ES-I3 (cell line): ENCODE results near the gene RRAD.

Experiments used
- H3K36me3 ChIP-seq: 2 replicates; pipeline ENCODE4 v1.6.1; 2013; ENCODE audit warnings: mild to moderate bottlenecking, low read length, control low read depth, moderate library complexity; ENCODE audit not compliant: insufficient read depth
- H3K4me1 ChIP-seq: 2 replicates; pipeline ENCODE4 v1.6.1; 2013; ENCODE audit warnings: mild to moderate bottlenecking, control low read depth, low read length; ENCODE audit not compliant: insufficient read depth
- H3K9ac ChIP-seq: 2 replicates; pipeline ENCODE4 v1.6.1; 2013; ENCODE audit warnings: low read depth, mild to moderate bottlenecking, low read length, moderate library complexity
- H3K9me3 ChIP-seq: 2 replicates; pipeline ENCODE4 v1.6.1; 2013; ENCODE audit warnings: mild to moderate bottlenecking, low read length, moderate library complexity; ENCODE audit not compliant: control insufficient read depth, insufficient read depth

Gene RRAD

DNA sequence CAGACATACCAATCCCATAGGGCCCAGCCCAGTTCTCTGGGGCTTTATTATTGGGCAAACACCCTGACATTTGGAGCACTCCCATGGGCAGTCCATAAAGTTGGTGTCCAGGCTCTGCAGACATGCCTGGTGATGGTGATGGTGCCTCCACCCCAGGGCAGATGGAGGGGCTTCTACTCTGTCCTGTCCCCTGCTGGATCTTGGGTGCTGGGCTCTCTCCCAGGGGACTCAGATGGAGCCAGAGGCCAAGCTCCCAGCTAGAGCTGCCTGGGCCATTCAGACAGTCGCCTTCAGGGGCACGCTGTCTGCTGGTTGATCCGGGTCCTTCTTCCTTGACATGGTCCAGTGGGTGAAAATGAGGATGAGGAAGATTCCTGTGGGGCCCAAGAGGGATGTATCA is 17.2 kb downstream of the RRAD start:
- Histone ChIP-seq H3K4me1 (peaks cover 5% of the 10 kb centered on the region), H3K9me3 (no peaks in the 10 kb centered on the region), H3K36me3 (no peaks in the 10 kb centered on the region), H3K9ac (no peak overlapping the region)

DNA sequence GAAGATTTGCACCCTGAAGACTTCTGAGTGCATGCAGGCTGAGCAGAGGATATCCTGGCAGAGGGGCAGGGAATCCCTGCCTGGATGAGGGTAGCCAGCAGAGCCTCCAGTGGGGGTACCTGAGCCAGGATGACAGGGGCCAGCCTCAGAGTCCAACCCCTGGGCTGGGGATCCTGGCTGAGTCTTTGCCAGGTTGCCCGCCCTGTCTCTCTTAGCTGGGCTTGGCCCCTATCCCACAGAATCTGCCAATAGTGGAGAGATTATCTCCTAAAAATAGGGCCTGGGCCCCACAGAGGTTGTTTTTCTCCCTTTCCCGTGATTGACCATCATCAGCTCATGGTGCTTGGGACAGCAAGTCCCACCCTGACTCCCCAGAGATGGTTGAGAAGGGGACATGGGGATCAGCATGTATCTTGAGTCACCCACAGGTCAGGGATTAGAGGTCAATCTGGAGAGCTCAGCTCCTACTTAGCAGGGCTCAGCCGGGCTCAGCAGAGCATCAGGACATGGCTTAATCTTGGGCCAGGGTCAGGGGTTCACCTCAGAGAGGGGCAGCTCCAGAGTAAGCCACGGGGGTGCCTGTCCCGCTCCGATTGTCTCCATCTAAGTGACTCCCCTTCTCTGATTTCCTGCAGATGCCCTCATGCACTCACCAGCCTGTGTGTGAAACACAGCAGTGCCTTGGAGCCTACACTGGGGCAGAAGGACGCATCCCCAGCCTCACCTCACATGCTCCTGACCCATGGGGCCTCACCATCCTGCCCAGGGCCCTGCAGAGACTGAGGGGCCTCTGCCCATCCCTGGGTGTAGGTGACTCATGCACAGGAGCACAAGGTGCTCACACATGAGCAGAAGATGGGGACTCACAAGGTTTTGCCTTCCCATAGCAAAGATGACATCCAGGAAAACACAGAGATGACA is 18.2 kb downstream of the RRAD start:
- H3K4me1 ChIP-seq: peaks cover 5% of the 10 kb centered on the region

GRCh38 chr16:66905633-66906539 is 19.4 kb downstream of the RRAD start:
- Histone ChIP-seq H3K9ac (no peak overlapping the region), H3K4me1 (peaks cover 5% of the 10 kb centered on the region), H3K9me3 (no peaks in the 10 kb centered on the region), H3K36me3 (no peaks in the 10 kb centered on the region)

More for the DNA sequence above, 18.2 kb downstream of the RRAD start:
- Histone ChIP-seq H3K36me3 (no peaks in the 10 kb centered on the region), H3K9ac (no peak overlapping the region), H3K9me3 (no peaks in the 10 kb centered on the region)

- Histone ChIP-seq H3K9ac (no peak overlapping the region), H3K4me1 (peaks cover 10% of the 10 kb centered on the region)
Measured at GRCh38 chr16:66904846-66905632, 20.3 kb downstream of the RRAD start.

GRCh38 chr16:66904428-66904845 is 20.9 kb downstream of the RRAD start:
- H3K4me1 ChIP-seq: peaks cover 16% of the 10 kb centered on the region
- no peaks in the 10 kb centered on the region for H3K9me3 ChIP-seq
- no peak overlapping the region for H3K9ac ChIP-seq
- no peaks in the 10 kb centered on the region for H3K36me3 ChIP-seq

More at GRCh38 chr16:66904846-66905632, 20.3 kb downstream of the RRAD start:
- no peaks in the 10 kb centered on the region for H3K36me3 ChIP-seq
- H3K9me3 ChIP-seq: no peaks in the 10 kb centered on the region

DNA sequence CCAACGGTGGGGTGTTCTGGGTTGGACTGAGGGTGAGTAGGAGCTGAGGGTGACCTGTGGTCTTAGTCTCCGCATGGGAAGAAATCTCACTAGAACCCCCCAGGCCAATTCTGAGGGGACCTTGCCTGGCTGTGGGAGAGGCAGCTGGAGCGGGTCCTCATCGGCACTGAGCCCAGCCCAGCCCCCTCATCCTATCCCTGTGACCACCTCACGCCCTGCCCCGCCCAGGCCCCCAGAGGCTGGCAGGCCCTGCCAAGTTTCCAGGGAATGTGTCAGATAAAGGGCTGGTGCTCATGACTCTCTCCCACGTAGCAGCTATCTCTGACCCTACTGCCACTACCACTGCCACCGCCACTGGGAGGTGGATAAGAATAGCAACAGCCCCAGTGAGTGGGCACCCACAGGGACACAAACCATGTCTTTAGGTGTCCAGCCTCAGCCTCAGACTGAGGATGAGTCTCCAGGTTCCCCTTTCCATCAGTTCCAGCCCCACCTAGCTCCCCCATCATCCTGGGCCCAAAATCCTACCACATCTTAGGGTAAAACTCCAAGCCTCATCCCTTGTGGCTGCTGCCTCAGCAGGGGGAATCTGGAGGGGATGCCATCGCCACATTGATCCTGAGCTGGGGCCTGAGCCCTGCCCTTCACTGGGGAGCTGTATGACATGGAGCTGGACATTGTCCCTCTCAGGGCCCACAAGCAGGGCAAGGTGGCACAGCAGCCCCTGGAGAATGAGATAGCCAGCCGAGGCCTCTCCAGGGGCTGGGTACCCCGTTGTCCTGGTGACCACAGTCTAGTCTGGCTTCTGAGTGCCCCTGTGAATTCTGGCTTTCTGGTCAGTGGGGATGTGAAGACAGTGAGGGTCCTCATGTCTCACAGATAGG is 21.5 kb downstream of the RRAD start:
- Histone ChIP-seq H3K4me1 (peaks cover 16% of the 10 kb centered on the region), H3K9me3 (no peaks in the 10 kb centered on the region), H3K9ac (no peak overlapping the region), H3K36me3 (no peaks in the 10 kb centered on the region)

- Histone ChIP-seq H3K36me3 (no peaks in the 10 kb centered on the region), H3K4me1 (peaks cover 16% of the 10 kb centered on the region), H3K9me3 (no peaks in the 10 kb centered on the region), H3K9ac (no peak overlapping the region)
Measured at GRCh38 chr16:66902648-66903543, 22.4 kb downstream of the RRAD start.

DNA sequence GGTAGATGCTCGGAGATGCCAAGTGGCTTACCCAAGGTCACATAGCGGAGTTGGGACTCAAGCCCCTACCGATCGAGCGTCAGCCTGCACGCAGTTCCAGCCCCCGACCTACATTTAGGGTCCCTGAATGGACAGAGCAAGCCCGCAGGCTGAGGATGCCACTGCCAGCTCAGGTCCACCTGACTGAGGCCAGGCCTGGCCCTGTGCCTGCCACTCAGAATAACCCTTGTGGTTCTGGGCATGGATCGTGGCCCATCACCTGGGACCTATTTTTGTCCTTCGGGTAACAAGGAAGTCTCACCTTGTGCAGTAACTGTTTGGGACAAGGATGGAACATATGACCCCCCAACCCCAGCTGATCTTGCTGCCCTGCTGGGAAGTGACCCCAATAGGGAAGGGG is 23.7 kb downstream of the RRAD start:
- peaks cover 16% of the 10 kb centered on the region for H3K4me1 ChIP-seq
- H3K9ac ChIP-seq: no peak overlapping the region
- H3K36me3 ChIP-seq: no peaks in the 10 kb centered on the region

DNA sequence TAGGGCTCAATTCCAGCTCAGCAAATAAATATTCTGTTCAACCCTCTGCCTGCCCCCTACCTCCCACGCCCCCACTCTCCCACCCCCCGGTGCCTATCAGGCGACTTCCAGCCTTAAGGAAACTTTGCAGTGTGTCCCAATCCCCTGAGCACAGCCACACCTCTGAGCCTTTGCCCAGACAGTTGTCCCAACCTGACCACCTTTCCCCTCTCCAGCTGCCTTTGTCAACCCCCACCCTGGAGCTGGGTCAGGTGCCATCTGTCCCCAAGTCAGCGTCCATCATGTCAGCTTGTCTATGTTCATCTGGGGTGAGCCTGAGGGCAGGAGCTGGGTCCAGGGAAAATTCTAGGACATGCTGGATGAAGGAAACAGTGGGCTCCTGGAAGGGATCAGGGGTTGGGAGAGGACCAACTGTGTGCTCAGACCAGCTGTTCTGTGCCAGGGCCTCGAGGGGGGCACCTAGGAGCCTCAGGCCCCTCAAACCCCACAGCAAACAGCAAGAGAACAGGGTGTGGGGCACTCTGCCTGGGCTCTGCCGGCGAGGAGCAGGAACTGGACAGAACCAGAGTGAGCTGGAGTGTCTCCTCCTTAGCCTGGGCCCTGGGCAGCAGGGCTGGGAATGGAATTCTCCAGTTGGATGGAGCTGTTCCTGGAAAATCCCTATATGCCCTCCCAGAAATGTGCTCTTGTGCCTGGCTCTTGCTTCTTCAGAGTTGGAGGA is 24.5 kb downstream of the RRAD start:
- no peak overlapping the region for H3K9ac ChIP-seq
- no peaks in the 10 kb centered on the region for H3K9me3 ChIP-seq
- peaks cover 16% of the 10 kb centered on the region for H3K4me1 ChIP-seq
- H3K36me3 ChIP-seq: no peaks in the 10 kb centered on the region

More for the DNA sequence above, 23.7 kb downstream of the RRAD start:
- H3K9me3 ChIP-seq: no peaks in the 10 kb centered on the region

- Histone ChIP-seq H3K9ac (no peak overlapping the region), H3K9me3 (no peaks in the 10 kb centered on the region), H3K36me3 (no peaks in the 10 kb centered on the region), H3K4me1 (peaks cover 11% of the 10 kb centered on the region)
Measured at GRCh38 chr16:66899945-66900710, 25.2 kb downstream of the RRAD start.

DNA sequence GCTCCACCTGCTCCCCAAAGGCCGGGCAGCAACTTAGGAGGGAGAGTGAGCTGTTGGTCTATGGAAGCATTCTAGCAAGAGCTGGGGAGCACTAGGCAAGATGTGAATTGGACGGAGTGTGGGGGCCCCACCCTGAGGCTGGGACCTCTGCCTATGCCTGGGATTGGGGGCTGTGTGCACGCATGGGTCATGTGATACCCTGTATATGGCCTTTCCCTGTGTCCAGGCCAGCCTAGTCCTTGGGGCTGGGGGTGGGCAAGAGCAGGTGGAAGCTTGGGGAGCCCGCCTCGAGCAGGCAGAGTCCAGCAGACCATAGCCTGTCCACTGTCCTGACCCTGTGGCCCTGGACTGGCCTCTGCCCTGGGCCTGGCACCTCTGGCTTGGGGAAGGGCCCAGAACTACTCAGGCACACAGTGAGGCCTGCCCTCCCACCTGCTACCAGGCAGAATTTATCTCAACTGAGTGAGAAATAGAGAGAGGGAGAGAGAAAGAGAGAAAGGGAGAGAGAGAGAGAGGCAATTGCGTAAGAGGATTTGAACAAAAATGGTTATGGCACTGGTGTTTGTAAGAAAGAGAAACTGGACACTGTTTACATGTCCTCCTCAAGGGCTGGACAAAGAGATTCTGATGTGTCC is 25.9 kb downstream of the RRAD start:
- Histone ChIP-seq H3K4me1 (peaks cover 11% of the 10 kb centered on the region), H3K9me3 (no peaks in the 10 kb centered on the region), H3K9ac (no peak overlapping the region), H3K36me3 (no peaks in the 10 kb centered on the region)
